Ammon's horn (tissue), 1 donor: ENCODE measurements around the gene CPLX1.

Experiments used
- DNase-seq: peaks from one replicate; pipeline ENCODE4 v3.0.0-alpha.2; 2016; ENCODE audit warnings: low spot score

The CPLX1 gene

GRCh38 chr4:825971-826330 is at the start of gene CPLX1:
CPLX1 (minus strand) TSS chr4:826129; CDS start chr4:824522, 1,607 bp downstream.
- DNase-seq, result no peak

GRCh38 chr4:874971-875817 is 49.3 kb upstream of the CPLX1 start:
- no peak for DNase-seq

GRCh38 chr4:874056-874455 is 48.1 kb upstream of the CPLX1 start:
- DNase-seq, result no peak

GRCh38 chr4:872241-872981 is 46.5 kb upstream of the CPLX1 start:
- DNase-seq, result peak; percentile 64

- DNase-seq, result no peak
These were observed 45.6 kb upstream of the CPLX1 start for GRCh38 chr4:871484-871883.

GRCh38 chr4:870951-871350 is 45.0 kb upstream of the CPLX1 start:
- no peak for DNase-seq

GRCh38 chr4:869776-870175 is 43.8 kb upstream of the CPLX1 start:
- DNase-seq, result no peak

GRCh38 chr4:868421-868820 is 42.5 kb upstream of the CPLX1 start:
- DNase-seq, result no peak

GRCh38 chr4:867526-868250 is 41.8 kb upstream of the CPLX1 start:
- DNase-seq, result no peak

- peak; percentile 38 for DNase-seq
These were observed 40.9 kb upstream of the CPLX1 start for GRCh38 chr4:866761-867390.

GRCh38 chr4:866068-866760 is 40.3 kb upstream of the CPLX1 start:
- no peak for DNase-seq

GRCh38 chr4:865572-865971 is 39.6 kb upstream of the CPLX1 start:
- no peak for DNase-seq

- DNase-seq, result no peak
These were observed 39.2 kb upstream of the CPLX1 start for GRCh38 chr4:865121-865465.

GRCh38 chr4:864456-865120 is 38.7 kb upstream of the CPLX1 start:
- DNase-seq, result no peak

- no peak for DNase-seq
These were observed 34.6 kb upstream of the CPLX1 start for GRCh38 chr4:860561-860960.

GRCh38 chr4:859496-859895 is 33.6 kb upstream of the CPLX1 start:
- DNase-seq, result no peak

GRCh38 chr4:858831-859451 is 33.0 kb upstream of the CPLX1 start:
- no peak for DNase-seq

GRCh38 chr4:858041-858481 is 32.1 kb upstream of the CPLX1 start:
- DNase-seq, result no peak

GRCh38 chr4:857461-857860 is 31.5 kb upstream of the CPLX1 start:
- DNase-seq, result no peak

- no peak for DNase-seq
These were observed 30.4 kb upstream of the CPLX1 start for GRCh38 chr4:856225-856901.
